Measurements from ENCODE around the gene GLS2. TPM values are rescaled to one million over a fixed set of nuclear protein-coding genes. Genes with fewer than 3 reads are reported as not detected.

GLS2 gene
- total and polyA plus RNA-seq, 9 of the 15 experiments (the other 6 are each of a cell fraction or from before 2014, with no cell fraction given) = 0.11 TPM; not detected in 8

- TF ChIP-seq, protein P1, sequence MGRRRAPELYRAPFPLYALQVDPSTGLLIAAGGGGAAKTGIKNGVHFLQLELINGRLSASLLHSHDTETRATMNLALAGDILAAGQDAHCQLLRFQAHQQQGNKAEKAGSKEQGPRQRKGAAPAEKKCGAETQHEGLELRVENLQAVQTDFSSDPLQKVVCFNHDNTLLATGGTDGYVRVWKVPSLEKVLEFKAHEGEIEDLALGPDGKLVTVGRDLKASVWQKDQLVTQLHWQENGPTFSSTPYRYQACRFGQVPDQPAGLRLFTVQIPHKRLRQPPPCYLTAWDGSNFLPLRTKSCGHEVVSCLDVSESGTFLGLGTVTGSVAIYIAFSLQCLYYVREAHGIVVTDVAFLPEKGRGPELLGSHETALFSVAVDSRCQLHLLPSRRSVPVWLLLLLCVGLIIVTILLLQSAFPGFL (CRISPR knock-in tag; IDR thresholded peaks at IDR 0.05) = no peak
- TF ChIP-seq IRF9 (tag; IDR thresholded peaks at IDR 0.05) (no peak), ZNF197 (CRISPR knock-in tag; IDR thresholded peaks at IDR 0.05; ENCODE audit: low read depth) (0 out of 2 replicates have a peak, but pooled peaks have one; percentile 10), NFE2L1 (tag; IDR thresholded peaks at IDR 0.05; ENCODE audit: borderline replicate concordance, low read depth) (no peak), STAG1 (CRISPR knock-in tag; IDR thresholded peaks at IDR 0.05; ENCODE audit: borderline replicate concordance) (no peak), KLF10 (CRISPR knock-in tag; IDR thresholded peaks at IDR 0.05) (no peak), ETV6 (IDR thresholded peaks at IDR 0.05; ENCODE audit: borderline replicate concordance in 1 of 2, low read depth in 2 of 2, low read length in 1 of 2) (no peak), ETV6 (CRISPR knock-in tag; IDR thresholded peaks at IDR 0.05; ENCODE audit: borderline replicate concordance) (no peak), MCM3 (IDR thresholded peaks at IDR 0.05) (no peak), WHSC1 (IDR thresholded peaks at IDR 0.05; ENCODE audit: low read length) (no peak), GTF3C2 (IDR thresholded peaks at IDR 0.05; ENCODE audit: borderline replicate concordance, extremely low read depth, insufficient read length) (no peak), GTF2F1 (IDR thresholded peaks at IDR 0.05; ENCODE audit: low read depth, low read length) (no peak), KAT8 (IDR thresholded peaks at IDR 0.05; ENCODE audit: low read depth) (no peak), SRSF7 (optimal IDR thresholded peaks at IDR 0.05; ENCODE audit: low read depth, low read length) (no peak), SREBF1 (IDR thresholded peaks at IDR 0.05; ENCODE audit: borderline replicate concordance, low read depth, low read length) (no peak), ZFPM2 (CRISPR knock-in tag; IDR thresholded peaks at IDR 0.05) (no peak), HNRNPH1 (optimal IDR thresholded peaks at IDR 0.05; ENCODE audit: low read depth, low read length) (no peak), ZC3H11A (IDR thresholded peaks at IDR 0.05; ENCODE audit: low read depth, low read length) (no peak), ZNF436 (CRISPR knock-in tag; IDR thresholded peaks at IDR 0.05) (no peak), FOXO4 (CRISPR knock-in tag; IDR thresholded peaks at IDR 0.05) (no peak)
- TF ChIP-seq, protein P2, sequence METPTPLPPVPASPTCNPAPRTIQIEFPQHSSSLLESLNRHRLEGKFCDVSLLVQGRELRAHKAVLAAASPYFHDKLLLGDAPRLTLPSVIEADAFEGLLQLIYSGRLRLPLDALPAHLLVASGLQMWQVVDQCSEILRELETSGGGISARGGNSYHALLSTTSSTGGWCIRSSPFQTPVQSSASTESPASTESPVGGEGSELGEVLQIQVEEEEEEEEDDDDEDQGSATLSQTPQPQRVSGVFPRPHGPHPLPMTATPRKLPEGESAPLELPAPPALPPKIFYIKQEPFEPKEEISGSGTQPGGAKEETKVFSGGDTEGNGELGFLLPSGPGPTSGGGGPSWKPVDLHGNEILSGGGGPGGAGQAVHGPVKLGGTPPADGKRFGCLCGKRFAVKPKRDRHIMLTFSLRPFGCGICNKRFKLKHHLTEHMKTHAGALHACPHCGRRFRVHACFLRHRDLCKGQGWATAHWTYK (CRISPR knock-in tag; IDR thresholded peaks at IDR 0.05) = no peak
Observed at GRCh38 chr12:56437430-56438176, 50.4 kb downstream of the GLS2 start (continued).

Data from K562 (cell line).